ENCODE measurements around the gene DYNC1LI1. TPM values are rescaled to one million over a fixed set of nuclear protein-coding genes. Genes with fewer than 3 reads are reported as not detected.

The DYNC1LI1 gene
- total RNA-seq, 1 experiment from 2014 or later, result 56.2 TPM

- Histone ChIP-seq H2BK12ac (ENCODE audit: insufficient read length, low read depth, low read length) (no peak overlapping the region), H3K18ac (ENCODE audit: insufficient read length, low read depth, low read length) (no peak overlapping the region), H3T11ph (ENCODE audit: low read length) (no peak overlapping the region), H4K20me1 (ENCODE audit: control insufficient read depth, insufficient read depth, insufficient read length) (no peaks in the 10 kb centered on the region), H2BK5ac (ENCODE audit: insufficient read length, low read length) (no peak overlapping the region), H3K27me3 (ENCODE audit: insufficient read depth, low read length) (no peaks in the 10 kb centered on the region; the same call in 1 of the 2 replicates), H2AK5ac (ENCODE audit: insufficient read length, low read length) (no peak overlapping the region), H2BK15ac (ENCODE audit: low read depth, low read length) (no peak overlapping the region), H3K4me2 (ENCODE audit: insufficient read depth, insufficient read length, low read length) (no peak overlapping the region), H3K4me1 (ENCODE audit: insufficient read depth, low read length) (no peaks in the 10 kb centered on the region), H3K56ac (ENCODE audit: insufficient read length, low read depth, low read length) (no peak overlapping the region), H3K23ac (ENCODE audit: insufficient read length, low read depth, low read length) (no peak overlapping the region), H2BK20ac (ENCODE audit: low read depth, low read length, poor library complexity, severe bottlenecking) (no peak overlapping the region), H2BK120ac (ENCODE audit: low read depth, low read length, poor library complexity, severe bottlenecking) (no peak overlapping the region), H4K91ac (ENCODE audit: insufficient read length, low read depth, low read length) (no peak overlapping the region), H2AFZ (ENCODE audit: low read length) (no peak overlapping the region), H4K5ac (ENCODE audit: insufficient read length, low read depth, low read length) (no peak overlapping the region), H3K9me3 (ENCODE audit: control insufficient read depth, low read depth, low read length) (no peaks in the 10 kb centered on the region), H3K9ac (ENCODE audit: extremely low read depth, insufficient read length, low read length) (no peak overlapping the region), H4K8ac (replicated peaks; ENCODE audit: insufficient read length, low read depth, low read length) (no peak overlapping the region), H3K4ac (ENCODE audit: low read depth, low read length) (no peak overlapping the region), H3K79me2 (ENCODE audit: insufficient read depth, low read length) (no peaks in the 10 kb centered on the region), H3K79me1 (ENCODE audit: insufficient read depth, low read depth, low read length, poor library complexity, severe bottlenecking) (no peaks in the 10 kb centered on the region), H3K14ac (ENCODE audit: insufficient read depth, low read length) (no peak overlapping the region), H3K23me2 (ENCODE audit: insufficient read length, low read depth, low read length, poor library complexity, severe bottlenecking) (no peaks in the 10 kb centered on the region), H3K27ac (ENCODE audit: insufficient read length, low read depth, low read length) (no peak overlapping the region)
- no CpG with 5 or more reads among the region's 1 CpG for WGBS (ENCODE audit: extremely low coverage, insufficient read length, low lambda C conversion rate)
- Mint-ChIP-seq H3K4me3 (no peak overlapping the region), H3K27ac (no peak overlapping the region), H3K36me3 (ENCODE audit: insufficient read depth in 1 of 3, low read depth in 3 of 3) (peaks cover 17 to 62% (median 53%) of the 10 kb centered on the region in 3 experiments; a peak in 6 of 7 replicates), H3K9me3 (no peaks in the 10 kb centered on the region), H3K4me1 (no peaks in the 10 kb centered on the region), H3K27me3 (ENCODE audit: low read depth) (no peaks in the 10 kb centered on the region)
- TF ChIP-seq CTCF (conservative IDR thresholded peaks at IDR 0.05), result no peak
- DNase-seq, result no peak
Measured at GRCh38 chr3:32532434-32532833, 38.2 kb downstream of the DYNC1LI1 start.

All from H9 (cell line).